Measurements from ENCODE around the gene CDHR5. TPM values are rescaled to one million over a fixed set of nuclear protein-coding genes. Genes with fewer than 3 reads are reported as not detected.
"Not testable (repeated sequence)": the region's sequence is repeated elsewhere in the genome, so short reads cannot be mapped to it uniquely, and the experiment has no call there.

Gene CDHR5
- polyA plus RNA-seq, 1 experiment: not detected

GRCh38 chr11:659532-660085 is 34.9 kb upstream of the CDHR5 start:
- POLR2A ChIA-PET: no interaction called here
- no peak for TF ChIP-seq CTCF (IDR thresholded peaks at IDR 0.05; ENCODE audit: insufficient read depth, low read depth, low read length)
- DNase-seq (ENCODE audit: low read depth): no peak
- CTCF ChIA-PET: interaction anchor here (3.3 kb wide), 1 partner anchor 67 kb away, joined by 43 read pairs; no protein-coding TSS in a partner anchor
- Histone ChIP-seq H3K4me3 (ENCODE audit: low read depth, low read length) (no peak overlapping the region), H3K27me3 (ENCODE audit: control insufficient read depth, insufficient read depth, low read length) (no peaks in the 10 kb centered on the region), H3K36me3 (ENCODE audit: control insufficient read depth, insufficient read depth, low read length) (peaks cover 28% of the 10 kb centered on the region)

- H3K36me3 ChIP-seq (ENCODE audit: control insufficient read depth, insufficient read depth, low read length): peaks cover 23% of the 10 kb centered on the region
- POLR2A ChIA-PET: no interaction called here
- H3K4me3 ChIP-seq (ENCODE audit: low read depth, low read length): no peak overlapping the region
- TF ChIP-seq CTCF (IDR thresholded peaks at IDR 0.05; ENCODE audit: insufficient read depth, low read depth, low read length): no peak
- no peaks in the 10 kb centered on the region for H3K27me3 ChIP-seq (ENCODE audit: control insufficient read depth, insufficient read depth, low read length)
- CTCF ChIA-PET: interaction anchor here (1.5 kb wide), 1 partner anchor 14 kb away, joined by 3 read pairs; no protein-coding TSS in a partner anchor
- DNase-seq (ENCODE audit: low read depth): no peak
Observed at GRCh38 chr11:657691-658126, 33.0 kb upstream of the CDHR5 start.

GRCh38 chr11:656866-657265 is 32.1 kb upstream of the CDHR5 start:
- POLR2A ChIA-PET: no interaction called here
- no peak for DNase-seq (ENCODE audit: low read depth)
- TF ChIP-seq CTCF (IDR thresholded peaks at IDR 0.05; ENCODE audit: insufficient read depth, low read depth, low read length): no peak

GRCh38 chr11:656426-656825 is 31.7 kb upstream of the CDHR5 start:
- ChIA-PET CTCF (interaction anchor here (1.2 kb wide), 1 partner anchor 9 kb away, joined by 5 read pairs; no protein-coding TSS in a partner anchor), POLR2A (interaction anchor here (0.6 kb wide), 1 partner anchor 23 kb away, joined by 10 read pairs; no protein-coding TSS in a partner anchor)
- no peaks in the 10 kb centered on the region for H3K27me3 ChIP-seq (ENCODE audit: control insufficient read depth, insufficient read depth, low read length)
- H3K4me3 ChIP-seq (ENCODE audit: low read depth, low read length): no peak overlapping the region
- DNase-seq (ENCODE audit: low read depth): no peak
- H3K36me3 ChIP-seq (ENCODE audit: control insufficient read depth, insufficient read depth, low read length): peaks cover 21% of the 10 kb centered on the region
- no peak for TF ChIP-seq CTCF (IDR thresholded peaks at IDR 0.05; ENCODE audit: insufficient read depth, low read depth, low read length)

More at GRCh38 chr11:656866-657265, 32.1 kb upstream of the CDHR5 start:
- no peak overlapping the region for H3K4me3 ChIP-seq (ENCODE audit: low read depth, low read length)
- H3K36me3 ChIP-seq (ENCODE audit: control insufficient read depth, insufficient read depth, low read length): peaks cover 21% of the 10 kb centered on the region
- no peaks in the 10 kb centered on the region for H3K27me3 ChIP-seq (ENCODE audit: control insufficient read depth, insufficient read depth, low read length)
- CTCF ChIA-PET: no interaction called here

GRCh38 chr11:655036-655726 is 30.4 kb upstream of the CDHR5 start:
- Histone ChIP-seq H3K36me3 (ENCODE audit: control insufficient read depth, insufficient read depth, low read length) (peaks cover 18% of the 10 kb centered on the region), H3K27me3 (ENCODE audit: control insufficient read depth, insufficient read depth, low read length) (no peaks in the 10 kb centered on the region), H3K4me3 (ENCODE audit: low read depth, low read length) (no peak overlapping the region)
- no peak for TF ChIP-seq CTCF (IDR thresholded peaks at IDR 0.05; ENCODE audit: insufficient read depth, low read depth, low read length)
- CTCF ChIA-PET: interaction anchor here (1.2 kb wide), 1 partner anchor 8 kb away, joined by 5 read pairs; no protein-coding TSS in a partner anchor
- POLR2A ChIA-PET: no interaction called here
- DNase-seq (ENCODE audit: low read depth): no peak

GRCh38 chr11:654444-654843 is 29.7 kb upstream of the CDHR5 start:
- POLR2A ChIA-PET; H3K27me3 ChIP-seq (ENCODE audit: control insufficient read depth, insufficient read depth, low read length); H3K4me3 ChIP-seq (ENCODE audit: low read depth, low read length); CTCF ChIA-PET; DNase-seq (ENCODE audit: low read depth): not testable (repeated sequence)
- H3K36me3 ChIP-seq (ENCODE audit: control insufficient read depth, insufficient read depth, low read length): peaks cover 16% of the 10 kb centered on the region
